K562 (cell line): ENCODE data around the gene DDX51. TPM values are rescaled to one million over a fixed set of nuclear protein-coding genes. Genes with fewer than 3 reads are reported as not detected.

Experiments used
- ATAC-seq: fragments of 200-7000 bp; cut with Tn5 transposase; 3 replicates; pipeline ENCODE4 v1.9.1; 2020; ENCODE audit warnings: moderate library complexity
- BruUV-seq: library from RNA; stranded (reverse); fragments of 400-500 nt; replicated peaks from 2 replicates; lab custom pipeline; 2021; lab: Mats Ljungman, UMichigan
- CTCF ChIA-PET: fragments of 300-600 bp; formaldehyde crosslinking; extraction: SDS; loops from one replicate; lab custom pipeline; 2021; ENCODE audit warnings: low intra/inter-chr PET ratio; lab: Yijun Ruan, JAX
- POLR2A ChIA-PET: fragments of 300-600, 350-650 bp; sonication (Branson Sonifier 250); formaldehyde crosslinking; extraction: SDS; loops from one replicate; lab custom pipeline; 2021; ENCODE audit warnings: antibody characterized with exemption, inconsistent platforms; lab: Yijun Ruan, JAX
- DNase-seq, 4 experiments: peaks; one replicate each; pipeline versions ENCODE4 v3.0.0 to v3.0.0-alpha.2; 2011 to 2018; ENCODE audit warnings: low spot score in 3 of 4, mixed read lengths in 3 of 4; ENCODE audit errors: extremely low read depth in 1 of 4
- FAIRE-seq: peaks from 2 replicates; lab custom pipeline; 2011; peaks lifted over from hg19 to GRCh38; lab: Jason Lieb, UNC
- H2AFZ ChIP-seq: 2 replicates; pipeline ENCODE4 v1.6.0; 2011; ENCODE audit warnings: low read depth, low read length, control low read depth, inconsistent platforms
- H3K27ac ChIP-seq: fragments of 200-600 bp; 3 replicates; pipeline ENCODE4 v1.8.0; 2011; ENCODE audit warnings: low read depth, mild to moderate bottlenecking, control low read depth, inconsistent platforms, low read length, moderate library complexity, mixed read lengths; ENCODE audit errors: extremely low read depth
- H3K27me3 ChIP-seq, 2 experiments: fragments of 300-600 bp in 1 of 2; 2 replicates in 1 of 2; 3 replicates in 1 of 2; pipeline versions ENCODE4 v1.6.0 to v1.8.0; 2011; ENCODE audit warnings: inconsistent platforms in 2 of 2, low read length in 2 of 2, mild to moderate bottlenecking in 1 of 2, mixed read lengths in 1 of 2, moderate library complexity in 1 of 2; ENCODE audit not compliant: control insufficient read depth in 2 of 2, insufficient read depth in 2 of 2
- H3K36me3 ChIP-seq: fragments of 300-600 bp; 3 replicates; pipeline ENCODE4 v1.8.0; 2011; ENCODE audit warnings: mild to moderate bottlenecking, low read length, inconsistent platforms; ENCODE audit not compliant: control insufficient read depth, insufficient read depth
- H3K4me1 ChIP-seq, 2 experiments: fragments of 200-600 bp in 1 of 2; replicated peaks in 1 of 2; 2 replicates in 1 of 2; 3 replicates in 1 of 2; pipeline versions ENCODE4 v1.5.1 to v1.8.0; 2011; ENCODE audit warnings: inconsistent platforms in 2 of 2, low read length in 2 of 2, mild to moderate bottlenecking in 1 of 2, mixed read lengths in 1 of 2, moderate library complexity in 1 of 2; ENCODE audit not compliant: control insufficient read depth in 2 of 2, insufficient read depth in 2 of 2
- H3K4me2 ChIP-seq: 2 replicates; pipeline ENCODE4 v1.6.1; 2011; ENCODE audit warnings: low read length, control low read depth, inconsistent platforms, mixed read lengths; ENCODE audit not compliant: insufficient read depth
- H3K4me3 ChIP-seq: fragments of 200-600 bp; sonication (generic), shearing (Covaris generic); 2 replicates; pipeline ENCODE4 v1.5.1; 2016; ENCODE audit warnings: control low read depth, inconsistent platforms
- H3K79me2 ChIP-seq: fragments of 200-600 bp; 3 replicates; pipeline ENCODE4 v1.8.0; 2011; ENCODE audit warnings: low read length, inconsistent platforms; ENCODE audit not compliant: control insufficient read depth, insufficient read depth
- H3K9ac ChIP-seq, 2 experiments: 2 replicates each; pipeline versions ENCODE4 v1.6.0 to v1.6.1; 2011; ENCODE audit warnings: low read depth in 2 of 2, low read length in 2 of 2, control low read depth in 1 of 2, inconsistent platforms in 1 of 2, mild to moderate bottlenecking in 1 of 2, mixed read lengths in 1 of 2; ENCODE audit not compliant: insufficient read depth in 1 of 2
- H3K9me1 ChIP-seq: one replicate; pipeline ENCODE4 v1.6.0; 2011; ENCODE audit warnings: inconsistent platforms, mild to moderate bottlenecking, low read length, moderate library complexity; ENCODE audit not compliant: control insufficient read depth, insufficient read depth
- H3K9me3 ChIP-seq: replicated peaks from 2 replicates; pipeline ENCODE4 v1.5.1; 2011; ENCODE audit warnings: low read depth, low read length, inconsistent platforms; ENCODE audit not compliant: control insufficient read depth, insufficient read depth
- H4K20me1 ChIP-seq: replicated peaks from 2 replicates; pipeline ENCODE4 v1.6.1; 2011; ENCODE audit warnings: low read length, inconsistent platforms, mixed read lengths; ENCODE audit not compliant: control insufficient read depth, insufficient read depth
- FOXA3 ChIP-seq, 2 experiments: fragments of 450-650 bp in 1 of 2; sonication (generic) in 1 of 2; formaldehyde crosslinking; IDR thresholded peaks in 1 of 2; conservative IDR thresholded peaks in 1 of 2; 2 replicates each; pipeline versions ENCODE4 v1.4.0 to v1.8.0; 2020 to 2022; ENCODE audit warnings: mild to moderate bottlenecking in 2 of 2, missing genetic modification reagents in 1 of 2
- ZNF263 ChIP-seq: sonication (generic); formaldehyde crosslinking; IDR thresholded peaks from 2 replicates; pipeline ENCODE4 v1.8.0; 2022; ENCODE audit warnings: mild to moderate bottlenecking, missing genetic modification reagents, borderline replicate concordance
- ZNF695 ChIP-seq: fragments of 450-650 bp; formaldehyde crosslinking; IDR thresholded peaks from 2 replicates; pipeline ENCODE4 v1.4.0; 2020; ENCODE audit warnings: mild to moderate bottlenecking, moderate library complexity
- WGBS: fragments of 100-300 bp; shearing (Covaris generic); methylation state at CpG from one replicate; pipeline ENCODE4 v1.1.6; 2016; ENCODE audit warnings: low coverage, mixed read lengths; ENCODE audit not compliant: insufficient coverage; ENCODE audit errors: missing lambda C conversion rate; 5-methylcytosine and 5-hydroxymethylcytosine counted together
- in situ Hi-C: fragments of 300-500 bp; cut with MboI; formaldehyde crosslinking; loops from 4 replicates; pipeline ENCODE4 v1.15.0; 2018; ENCODE audit warnings: inconsistent platforms, mixed read lengths
- intact Hi-C: fragments of 100-400 bp; cut with micrococcal nuclease; formaldehyde crosslinking; loops from 2 replicates; pipeline ENCODE4 v1.14.2; 2022
- polyA plus RNA-seq, 8 experiments: library from polyadenylated mRNA; depleted of rRNA in 4 of 8; stranded (reverse) in 5 of 8; unstranded in 3 of 8; fragments of >200 nt; fragmentation: Nextera tagmentation in 2 of 8; fragmentation: Illumina TruSeq in 1 of 8; extraction: Ambion mirVana in 2 of 8; extraction: Trizol in 1 of 8; gene quantifications; 2 replicates each; pipeline versions ENCODE4 v1.2.1 to v1.2.3, GENCODE V29; 2011 to 2014; ENCODE audit warnings: inconsistent platforms in 1 of 8, missing spikeins in 1 of 8
- total RNA-seq, 7 experiments: library from RNA; depleted of rRNA in 6 of 7; stranded (reverse); fragments of >200 nt in 6 of 7; fragmentation: Illumina TruSeq in 2 of 7; extraction: Trizol in 2 of 7; gene quantifications; 2 replicates each; pipeline versions ENCODE4 v1.2.1 to v1.2.3, GENCODE V29; 2011 to 2021; ENCODE audit warnings: low replicate concordance in 1 of 7
- TF ChIP-seq, protein P1 (sequence below): sonication (generic); formaldehyde crosslinking; IDR thresholded peaks from 2 replicates; pipeline ENCODE4 v1.8.0; 2022; ENCODE audit warnings: missing genetic modification reagents, mild to moderate bottlenecking, moderate library complexity, borderline replicate concordance
- TF ChIP-seq, protein P2 (sequence below): sonication (generic); formaldehyde crosslinking; IDR thresholded peaks from 2 replicates; pipeline ENCODE4 v1.8.1; 2023; ENCODE audit warnings: mild to moderate bottlenecking, missing genetic modification reagents
- TF ChIP-seq, protein P3 (sequence below): sonication (generic); formaldehyde crosslinking; IDR thresholded peaks from 2 replicates; pipeline ENCODE4 v1.9.0; 2022; ENCODE audit warnings: mild to moderate bottlenecking, missing genetic modification reagents
- TF ChIP-seq, protein P4 (sequence below): sonication (generic); formaldehyde crosslinking; IDR thresholded peaks from 2 replicates; pipeline ENCODE4 v1.8.0; 2023; ENCODE audit warnings: missing genetic modification reagents, mild to moderate bottlenecking, borderline replicate concordance

Gene DDX51
- total and polyA plus RNA-seq, 9 of the 15 experiments (the other 6 are each of a cell fraction or from before 2014, with no cell fraction given): 1.1 to 35.9 (median 12.4) TPM

- intact Hi-C loops (no loop called here), in situ Hi-C loops (no loop called here)
- no TSS peak for BruUV-seq
- no peaks in the 10 kb centered on the region for H3K27me3 ChIP-seq
- ATAC-seq (peak; percentile 86), FAIRE-seq (peak; percentile 66), DNase-seq (peak in 3 of 4 experiments; percentile 36 to 50 (median 40))
- H3K4me1 ChIP-seq: peaks cover 0 to 21% of the 10 kb centered on the region in 2 experiments; a peak in 2 of 5 replicates
- H3K79me2 ChIP-seq: no peaks in the 10 kb centered on the region
- 35% methylated on average over 22 of the region's 27 CpGs for WGBS
- no peak overlapping the region for H2AFZ ChIP-seq
- H3K27ac ChIP-seq: peak overlapping the region; percentile 41; the same call in 1 of the 3 replicates
- no peak overlapping the region for H3K9ac ChIP-seq
- H3K4me2 ChIP-seq: no peak overlapping the region
- ChIA-PET CTCF (no interaction called here), POLR2A (interaction anchor here (0.6 kb wide), 2 partner anchors 135 to 190 kb away, joined by 3 to 4 read pairs; no protein-coding TSS in a partner anchor)
- no peaks in the 10 kb centered on the region for H3K9me3 ChIP-seq
- no peaks in the 10 kb centered on the region for H4K20me1 ChIP-seq
- peaks cover 4% of the 10 kb centered on the region; the same call in 1 of the 3 replicates for H3K36me3 ChIP-seq
- H3K4me3 ChIP-seq: no peak overlapping the region
- no peaks in the 10 kb centered on the region for H3K9me1 ChIP-seq
- TF ChIP-seq FOXA3 (CRISPR knock-in tag; conservative IDR thresholded peaks at IDR 0.05 in 1 of 2, IDR thresholded peaks at IDR 0.05 in 1 of 2): peak in 1 of 2 experiments; percentile 96; a peak in 2 of 4 replicates
- TF ChIP-seq, protein P1, sequence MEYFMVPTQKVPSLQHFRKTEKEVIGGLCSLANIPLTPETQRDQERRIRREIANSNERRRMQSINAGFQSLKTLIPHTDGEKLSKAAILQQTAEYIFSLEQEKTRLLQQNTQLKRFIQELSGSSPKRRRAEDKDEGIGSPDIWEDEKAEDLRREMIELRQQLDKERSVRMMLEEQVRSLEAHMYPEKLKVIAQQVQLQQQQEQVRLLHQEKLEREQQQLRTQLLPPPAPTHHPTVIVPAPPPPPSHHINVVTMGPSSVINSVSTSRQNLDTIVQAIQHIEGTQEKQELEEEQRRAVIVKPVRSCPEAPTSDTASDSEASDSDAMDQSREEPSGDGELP (CRISPR knock-in tag): peak; percentile 77
- TF ChIP-seq, protein P2, sequence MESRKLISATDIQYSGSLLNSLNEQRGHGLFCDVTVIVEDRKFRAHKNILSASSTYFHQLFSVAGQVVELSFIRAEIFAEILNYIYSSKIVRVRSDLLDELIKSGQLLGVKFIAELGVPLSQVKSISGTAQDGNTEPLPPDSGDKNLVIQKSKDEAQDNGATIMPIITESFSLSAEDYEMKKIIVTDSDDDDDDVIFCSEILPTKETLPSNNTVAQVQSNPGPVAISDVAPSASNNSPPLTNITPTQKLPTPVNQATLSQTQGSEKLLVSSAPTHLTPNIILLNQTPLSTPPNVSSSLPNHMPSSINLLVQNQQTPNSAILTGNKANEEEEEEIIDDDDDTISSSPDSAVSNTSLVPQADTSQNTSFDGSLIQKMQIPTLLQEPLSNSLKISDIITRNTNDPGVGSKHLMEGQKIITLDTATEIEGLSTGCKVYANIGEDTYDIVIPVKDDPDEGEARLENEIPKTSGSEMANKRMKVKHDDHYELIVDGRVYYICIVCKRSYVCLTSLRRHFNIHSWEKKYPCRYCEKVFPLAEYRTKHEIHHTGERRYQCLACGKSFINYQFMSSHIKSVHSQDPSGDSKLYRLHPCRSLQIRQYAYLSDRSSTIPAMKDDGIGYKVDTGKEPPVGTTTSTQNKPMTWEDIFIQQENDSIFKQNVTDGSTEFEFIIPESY (CRISPR knock-in tag): peak; percentile 73; the same call in 1 of the 2 replicates
- TF ChIP-seq ZNF695 (CRISPR knock-in tag): no peak
- peak; percentile 97 for TF ChIP-seq ZNF263
- TF ChIP-seq, protein P3, sequence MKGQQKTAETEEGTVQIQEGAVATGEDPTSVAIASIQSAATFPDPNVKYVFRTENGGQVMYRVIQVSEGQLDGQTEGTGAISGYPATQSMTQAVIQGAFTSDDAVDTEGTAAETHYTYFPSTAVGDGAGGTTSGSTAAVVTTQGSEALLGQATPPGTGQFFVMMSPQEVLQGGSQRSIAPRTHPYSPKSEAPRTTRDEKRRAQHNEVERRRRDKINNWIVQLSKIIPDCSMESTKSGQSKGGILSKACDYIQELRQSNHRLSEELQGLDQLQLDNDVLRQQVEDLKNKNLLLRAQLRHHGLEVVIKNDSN (CRISPR knock-in tag): peak; percentile 30; the same call in 1 of the 2 replicates
- TF ChIP-seq, protein P4, sequence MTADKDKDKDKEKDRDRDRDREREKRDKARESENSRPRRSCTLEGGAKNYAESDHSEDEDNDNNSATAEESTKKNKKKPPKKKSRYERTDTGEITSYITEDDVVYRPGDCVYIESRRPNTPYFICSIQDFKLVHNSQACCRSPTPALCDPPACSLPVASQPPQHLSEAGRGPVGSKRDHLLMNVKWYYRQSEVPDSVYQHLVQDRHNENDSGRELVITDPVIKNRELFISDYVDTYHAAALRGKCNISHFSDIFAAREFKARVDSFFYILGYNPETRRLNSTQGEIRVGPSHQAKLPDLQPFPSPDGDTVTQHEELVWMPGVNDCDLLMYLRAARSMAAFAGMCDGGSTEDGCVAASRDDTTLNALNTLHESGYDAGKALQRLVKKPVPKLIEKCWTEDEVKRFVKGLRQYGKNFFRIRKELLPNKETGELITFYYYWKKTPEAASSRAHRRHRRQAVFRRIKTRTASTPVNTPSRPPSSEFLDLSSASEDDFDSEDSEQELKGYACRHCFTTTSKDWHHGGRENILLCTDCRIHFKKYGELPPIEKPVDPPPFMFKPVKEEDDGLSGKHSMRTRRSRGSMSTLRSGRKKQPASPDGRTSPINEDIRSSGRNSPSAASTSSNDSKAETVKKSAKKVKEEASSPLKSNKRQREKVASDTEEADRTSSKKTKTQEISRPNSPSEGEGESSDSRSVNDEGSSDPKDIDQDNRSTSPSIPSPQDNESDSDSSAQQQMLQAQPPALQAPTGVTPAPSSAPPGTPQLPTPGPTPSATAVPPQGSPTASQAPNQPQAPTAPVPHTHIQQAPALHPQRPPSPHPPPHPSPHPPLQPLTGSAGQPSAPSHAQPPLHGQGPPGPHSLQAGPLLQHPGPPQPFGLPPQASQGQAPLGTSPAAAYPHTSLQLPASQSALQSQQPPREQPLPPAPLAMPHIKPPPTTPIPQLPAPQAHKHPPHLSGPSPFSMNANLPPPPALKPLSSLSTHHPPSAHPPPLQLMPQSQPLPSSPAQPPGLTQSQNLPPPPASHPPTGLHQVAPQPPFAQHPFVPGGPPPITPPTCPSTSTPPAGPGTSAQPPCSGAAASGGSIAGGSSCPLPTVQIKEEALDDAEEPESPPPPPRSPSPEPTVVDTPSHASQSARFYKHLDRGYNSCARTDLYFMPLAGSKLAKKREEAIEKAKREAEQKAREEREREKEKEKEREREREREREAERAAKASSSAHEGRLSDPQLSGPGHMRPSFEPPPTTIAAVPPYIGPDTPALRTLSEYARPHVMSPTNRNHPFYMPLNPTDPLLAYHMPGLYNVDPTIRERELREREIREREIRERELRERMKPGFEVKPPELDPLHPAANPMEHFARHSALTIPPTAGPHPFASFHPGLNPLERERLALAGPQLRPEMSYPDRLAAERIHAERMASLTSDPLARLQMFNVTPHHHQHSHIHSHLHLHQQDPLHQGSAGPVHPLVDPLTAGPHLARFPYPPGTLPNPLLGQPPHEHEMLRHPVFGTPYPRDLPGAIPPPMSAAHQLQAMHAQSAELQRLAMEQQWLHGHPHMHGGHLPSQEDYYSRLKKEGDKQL (CRISPR knock-in tag): no peak
These were observed 10.0 kb downstream of the DDX51 start for GRCh38 chr12:132133952-132134652.
